Measurements from ENCODE around the gene NOM1. TPM values are rescaled to one million over a fixed set of nuclear protein-coding genes. Genes with fewer than 3 reads are reported as not detected.
A peak's percentile ranks its signal among the peaks of the same experiment; 100 is the strongest.

Gene NOM1
- total RNA-seq, 2 donors from 2014 or later = 12.7 to 21.4 TPM

GRCh38 chr7:157003445-157003755 is 53.9 kb downstream of the NOM1 start:
- no peak for DNase-seq
- intact Hi-C loops (cut with DNase I) = no loop called here
- Histone ChIP-seq H3K9ac (ENCODE audit: low read depth in 2 of 2, low read length in 2 of 2) (no peak overlapping the region), H3K27me3 (peaks cover 35% of the 10 kb centered on the region), H3K9me3 (no peaks in the 10 kb centered on the region), H3K36me3 (no peaks in the 10 kb centered on the region), H3K4me1 (peaks cover 24% of the 10 kb centered on the region), H3K4me3 (no peak overlapping the region), H3K27ac (peak overlapping the region; percentile 52)
- no peak for TF ChIP-seq CTCF (IDR thresholded peaks at IDR 0.05)

- Histone ChIP-seq H3K9ac (ENCODE audit: low read depth in 2 of 2, low read length in 2 of 2) (no peak overlapping the region), H3K36me3 (no peaks in the 10 kb centered on the region), H3K4me1 (peaks cover 24% of the 10 kb centered on the region), H3K27me3 (peaks cover 40% of the 10 kb centered on the region), H3K27ac (peak overlapping the region; percentile 52), H3K4me3 (no peak overlapping the region), H3K9me3 (no peaks in the 10 kb centered on the region)
- intact Hi-C loops (cut with DNase I) = no loop called here
- TF ChIP-seq CTCF (IDR thresholded peaks at IDR 0.05) = no peak
- DNase-seq = peak; percentile 88
These were observed 54.4 kb downstream of the NOM1 start for GRCh38 chr7:157003756-157004520.

GRCh38 chr7:157004521-157005455 is 55.3 kb downstream of the NOM1 start:
- DNase-seq = no peak
- no peak overlapping the region for H3K4me3 ChIP-seq
- no peaks in the 10 kb centered on the region for H3K36me3 ChIP-seq
- H3K9me3 ChIP-seq = no peaks in the 10 kb centered on the region
- peaks cover 24% of the 10 kb centered on the region for H3K4me1 ChIP-seq
- intact Hi-C loops (cut with DNase I) = no loop called here
- H3K9ac ChIP-seq (ENCODE audit: low read depth in 2 of 2, low read length in 2 of 2) = no peak overlapping the region
- no peak for TF ChIP-seq CTCF (IDR thresholded peaks at IDR 0.05)
- peaks cover 41% of the 10 kb centered on the region for H3K27me3 ChIP-seq
- H3K27ac ChIP-seq = peak overlapping the region; percentile 52

- Histone ChIP-seq H3K4me3 (no peak overlapping the region), H3K4me1 (peaks cover 24% of the 10 kb centered on the region)
- no peak for TF ChIP-seq CTCF (IDR thresholded peaks at IDR 0.05)
These were observed 56.1 kb downstream of the NOM1 start for GRCh38 chr7:157005456-157006204.

GRCh38 chr7:157006205-157006747 is 56.8 kb downstream of the NOM1 start:
- intact Hi-C loops (cut with DNase I) = no loop called here
- TF ChIP-seq CTCF (IDR thresholded peaks at IDR 0.05) = no peak
- Histone ChIP-seq H3K27ac (no peak overlapping the region), H3K4me3 (no peak overlapping the region), H3K9me3 (no peaks in the 10 kb centered on the region), H3K27me3 (peaks cover 32% of the 10 kb centered on the region), H3K9ac (ENCODE audit: low read depth in 2 of 2, low read length in 2 of 2) (peak overlapping the region in 1 of 2 donors; percentile 58), H3K4me1 (peaks cover 22% of the 10 kb centered on the region), H3K36me3 (no peaks in the 10 kb centered on the region)
- DNase-seq = peak; percentile 72

More at GRCh38 chr7:157005456-157006204, 56.1 kb downstream of the NOM1 start:
- H3K27ac ChIP-seq = no peak overlapping the region
- H3K9me3 ChIP-seq = no peaks in the 10 kb centered on the region
- DNase-seq = no peak
- H3K9ac ChIP-seq (ENCODE audit: low read depth in 2 of 2, low read length in 2 of 2) = no peak overlapping the region
- H3K27me3 ChIP-seq = peaks cover 32% of the 10 kb centered on the region
- intact Hi-C loops (cut with DNase I) = no loop called here
- H3K36me3 ChIP-seq = no peaks in the 10 kb centered on the region

Measured in colonic mucosa (tissue), 4 donors.